H1 (cell line): ENCODE data around the gene RCBTB2. TPM values are rescaled to one million over a fixed set of nuclear protein-coding genes. Genes with fewer than 3 reads are reported as not detected.

Source experiments
- CTCF ChIA-PET: fragments of 300-600 bp; sonication (Branson Sonifier 250); formaldehyde crosslinking; loops from one replicate; lab custom pipeline; 2021; ENCODE audit not compliant: partially characterized antibody; lab: Charles Lee
- POLR2A ChIA-PET: fragments of 300-600 bp; sonication (Branson Sonifier 250); formaldehyde crosslinking; loops from one replicate; lab custom pipeline; 2021; ENCODE audit warnings: inconsistent platforms; ENCODE audit not compliant: partially characterized antibody; lab: Charles Lee
- DNase-seq, 2 experiments: peaks; one replicate each; pipeline versions ENCODE4 v3.0.0 to v3.0.0-alpha.2; 2010 to 2022; ENCODE audit warnings: low spot score in 2 of 2, low read depth in 1 of 2, mixed read lengths in 1 of 2
- FAIRE-seq: peaks from 2 replicates; lab custom pipeline; 2011; peaks lifted over from hg19 to GRCh38; lab: Jason Lieb, UNC
- H2AFZ ChIP-seq: 2 replicates; pipeline ENCODE4 v1.8.1; 2012; ENCODE audit warnings: low read length, inconsistent platforms
- H2AK5ac ChIP-seq: 2 replicates; pipeline ENCODE4 v1.6.1; 2013; ENCODE audit warnings: low read depth, low read length
- H2BK120ac ChIP-seq: replicated peaks from 2 replicates; pipeline ENCODE3; 2013; ENCODE audit warnings: low read depth, low read length, inconsistent platforms
- H2BK12ac ChIP-seq: 2 replicates; pipeline ENCODE4 v1.6.1; 2013; ENCODE audit warnings: low read depth, low read length
- H2BK15ac ChIP-seq: 2 replicates; pipeline ENCODE4 v1.6.1; 2013; ENCODE audit warnings: low read length
- H2BK20ac ChIP-seq: 2 replicates; pipeline ENCODE4 v1.6.1; 2013; ENCODE audit warnings: low read length
- H2BK5ac ChIP-seq: 2 replicates; pipeline ENCODE4 v1.6.1; 2013; ENCODE audit warnings: low read depth, low read length
- H3K14ac ChIP-seq: 2 replicates; pipeline ENCODE4 v1.6.1; 2013; ENCODE audit warnings: inconsistent platforms; ENCODE audit not compliant: insufficient read length
- H3K18ac ChIP-seq: 2 replicates; pipeline ENCODE4 v1.6.1; 2013; ENCODE audit warnings: low read length; ENCODE audit errors: extremely low read depth
- H3K23ac ChIP-seq: 2 replicates; pipeline ENCODE4 v1.6.1; 2013; ENCODE audit warnings: inconsistent platforms; ENCODE audit not compliant: insufficient read length
- H3K23me2 ChIP-seq: 2 replicates; pipeline ENCODE4 v1.6.1; 2013; ENCODE audit warnings: low read depth, low read length
- H3K27ac ChIP-seq: 2 replicates; pipeline ENCODE4 v1.6.1; 2011; ENCODE audit warnings: low read depth, low read length, inconsistent platforms
- H3K27me3 ChIP-seq, 4 experiments: replicated peaks in 1 of 4; 1 replicate in 1 of 4; 2 replicates in 3 of 4; pipeline versions ENCODE4 v1.6.1 to v1.8.1; 2011 to 2013; ENCODE audit warnings: low read length in 3 of 4, mild to moderate bottlenecking in 3 of 4, inconsistent platforms in 2 of 4, mixed read lengths in 2 of 4, moderate library complexity in 1 of 4; ENCODE audit not compliant: control insufficient read depth in 3 of 4, insufficient read depth in 3 of 4; ENCODE audit errors: extremely low read depth in 1 of 4
- H3K36me3 ChIP-seq, 4 experiments: 2 replicates each; pipeline versions ENCODE4 v1.6.1 to v1.8.1; 2011 to 2013; ENCODE audit warnings: mild to moderate bottlenecking in 4 of 4, low read length in 3 of 4, moderate library complexity in 2 of 4, control low read depth in 1 of 4, inconsistent platforms in 1 of 4; ENCODE audit not compliant: insufficient read depth in 4 of 4, control insufficient read depth in 2 of 4
- H3K4ac ChIP-seq: replicated peaks from 2 replicates; pipeline ENCODE3; 2013; ENCODE audit warnings: low read length, low read depth, mixed read lengths, inconsistent platforms; ENCODE audit not compliant: insufficient read length
- H3K4me1 ChIP-seq, 4 experiments: replicated peaks in 1 of 4; 1 replicate in 1 of 4; 2 replicates in 3 of 4; pipeline versions ENCODE4 v1.6.1 to v1.8.1; 2011 to 2013; ENCODE audit warnings: low read length in 3 of 4, inconsistent platforms in 2 of 4, mixed read lengths in 1 of 4; ENCODE audit not compliant: insufficient read depth in 4 of 4, control insufficient read depth in 3 of 4
- H3K4me2 ChIP-seq, 2 experiments: 2 replicates each; pipeline versions ENCODE4 v1.6.1 to v1.8.1; 2011 to 2013; ENCODE audit warnings: low read depth in 2 of 2, low read length in 2 of 2, control low read depth in 1 of 2, inconsistent platforms in 1 of 2, mild to moderate bottlenecking in 1 of 2; ENCODE audit not compliant: insufficient read depth in 1 of 2
- H3K4me3 ChIP-seq, 4 experiments: fragments of 200-600, 300-600 bp in 1 of 4; sonication (generic), shearing (Covaris generic), sonication (Bioruptor Twin) in 1 of 4; 2 replicates each; pipeline versions ENCODE4 v1.5.1 to v1.8.1; 2011 to 2016; ENCODE audit warnings: low read length in 4 of 4, low read depth in 3 of 4, control low read depth in 2 of 4, inconsistent platforms in 2 of 4, mild to moderate bottlenecking in 2 of 4, mixed read lengths in 1 of 4, moderate library complexity in 1 of 4; ENCODE audit not compliant: insufficient read depth in 2 of 4; ENCODE audit errors: extremely low read depth in 1 of 4
- H3K56ac ChIP-seq: replicated peaks from 2 replicates; pipeline ENCODE3; 2013; ENCODE audit warnings: low read depth, mild to moderate bottlenecking, mixed read lengths, low read length, inconsistent platforms; ENCODE audit not compliant: insufficient read length
- H3K79me1 ChIP-seq: 2 replicates; pipeline ENCODE4 v1.6.1; 2013; ENCODE audit warnings: low read depth, low read length, control low read depth
- H3K79me2 ChIP-seq, 2 experiments: 2 replicates each; pipeline versions ENCODE4 v1.6.1 to v1.8.1; 2012 to 2013; ENCODE audit warnings: low read length in 2 of 2, mild to moderate bottlenecking in 2 of 2, inconsistent platforms in 1 of 2; ENCODE audit not compliant: insufficient read depth in 2 of 2, control insufficient read depth in 1 of 2
- H3K9ac ChIP-seq, 4 experiments: replicated peaks in 1 of 4; 1 replicate in 1 of 4; 2 replicates in 3 of 4; pipeline versions ENCODE4 v1.6.1 to v1.8.1; 2011 to 2013; ENCODE audit warnings: low read depth in 3 of 4, low read length in 3 of 4, control low read depth in 2 of 4, mild to moderate bottlenecking in 2 of 4, moderate library complexity in 2 of 4, inconsistent platforms in 1 of 4; ENCODE audit errors: extremely low read depth in 1 of 4
- H3K9me3 ChIP-seq, 2 experiments: 2 replicates each; pipeline versions ENCODE4 v1.6.1 to v1.8.1; 2012 to 2013; ENCODE audit warnings: mild to moderate bottlenecking in 2 of 2, moderate library complexity in 2 of 2, control low read depth in 1 of 2, inconsistent platforms in 1 of 2, low read depth in 1 of 2, low read length in 1 of 2, mixed read lengths in 1 of 2; ENCODE audit not compliant: insufficient read depth in 2 of 2
- H4K20me1 ChIP-seq, 2 experiments: replicated peaks in 1 of 2; 2 replicates each; pipeline versions ENCODE3 to v1.8.1; 2011 to 2013; ENCODE audit warnings: inconsistent platforms in 2 of 2, low read length in 2 of 2, mild to moderate bottlenecking in 1 of 2; ENCODE audit not compliant: insufficient read depth in 2 of 2, control insufficient read depth in 1 of 2
- H4K5ac ChIP-seq: 2 replicates; pipeline ENCODE4 v1.6.1; 2013; ENCODE audit warnings: low read length, low read depth, mixed read lengths, inconsistent platforms; ENCODE audit not compliant: insufficient read length
- H4K8ac ChIP-seq: 2 replicates; pipeline ENCODE4 v1.8.0; 2013; ENCODE audit warnings: mild to moderate bottlenecking, moderate library complexity, low read length, inconsistent platforms; ENCODE audit not compliant: insufficient read depth; ENCODE audit errors: extremely low read depth
- H4K91ac ChIP-seq: replicated peaks from 2 replicates; pipeline ENCODE3; 2013; ENCODE audit warnings: low read length, mixed read lengths, inconsistent platforms; ENCODE audit not compliant: insufficient read length
- E2F6 ChIP-seq: IDR thresholded peaks from 2 replicates; pipeline ENCODE4 v1.6.1; 2012; ENCODE audit warnings: inconsistent platforms
- WGBS, 2 experiments: shearing (Covaris generic) in 1 of 2; methylation state at CpG; one replicate each; pipeline versions ENCODE4 v1.1.6 to v1.1.7; 2013 to 2015; ENCODE audit warnings: low lambda C conversion rate in 2 of 2, mixed read lengths in 2 of 2, inconsistent platforms in 1 of 2, low coverage in 1 of 2, missing lambda C conversion rate in 1 of 2; ENCODE audit not compliant: insufficient replicate concordance in 2 of 2, insufficient coverage in 1 of 2, insufficient read length in 1 of 2; ENCODE audit errors: extremely low coverage in 1 of 2, missing lambda C conversion rate in 1 of 2; 5-methylcytosine and 5-hydroxymethylcytosine counted together
- polyA plus RNA-seq, 7 experiments: library from polyadenylated mRNA; depleted of rRNA in 3 of 7; stranded (reverse) in 5 of 7; unstranded in 2 of 7; fragments of >200 nt in 5 of 7; fragments of 200-250 nt in 2 of 7; gene quantifications; 1 replicate in 5 of 7; 2 replicates in 1 of 7; 4 replicates in 1 of 7; pipeline versions ENCODE4 v1.2.1 to v1.2.3, GENCODE V29; 2011 to 2013; ENCODE audit warnings: missing spikeins in 2 of 7, mixed read lengths in 2 of 7
- total RNA-seq: library from RNA; stranded (reverse); fragmentation: NEBNext Ultra II Directional; extraction: Animal tissue kit (Norgen Biotek cat#: 25700); gene quantifications from 2 replicates; pipeline ENCODE4 v1.2.1, GENCODE V29; 2021

The RCBTB2 gene
- total and polyA plus RNA-seq, 2 of the 8 experiments (the other 6 are each of a cell fraction or from before 2014, with no cell fraction given): 5.2 to 8.4 TPM

- Histone ChIP-seq H3K14ac (no peak overlapping the region), H3K9ac (no peak overlapping the region), H3K23ac (no peak overlapping the region), H4K20me1 (no peaks in the 10 kb centered on the region), H3K79me1 (no peaks in the 10 kb centered on the region), H3K9me3 (no peaks in the 10 kb centered on the region), H3K36me3 (no peaks in the 10 kb centered on the region), H3K27me3 (no peaks in the 10 kb centered on the region), H3K23me2 (no peaks in the 10 kb centered on the region), H4K8ac (no peak overlapping the region), H2BK12ac (no peak overlapping the region), H3K4ac (no peak overlapping the region), H4K5ac (no peak overlapping the region), H2BK15ac (no peak overlapping the region), H3K4me3 (no peak overlapping the region), H4K91ac (no peak overlapping the region), H2BK120ac (no peak overlapping the region), H3K56ac (no peak overlapping the region), H3K18ac (no peak overlapping the region), H3K4me2 (no peak overlapping the region), H2AFZ (peak overlapping the region; percentile 58), H3K4me1 (no peaks in the 10 kb centered on the region), H3K79me2 (no peaks in the 10 kb centered on the region), H3K27ac (no peak overlapping the region), H2BK5ac (no peak overlapping the region), H2AK5ac (no peak overlapping the region), H2BK20ac (no peak overlapping the region)
- DNase-seq (no peak), FAIRE-seq (no peak)
- POLR2A ChIA-PET: no interaction called here
- 87% methylated on average over 4 of the region's 4 CpGs; no CpG with 5 or more reads in 1 of the 2 experiments for WGBS, 2 experiments
- CTCF ChIA-PET: interaction anchor here (0.7 to 0.9 kb wide), 2 partner anchors 10 to 58 kb away, joined by 3 read pairs; no protein-coding TSS in a partner anchor
- no peak for TF ChIP-seq E2F6
Measured at GRCh38 chr13:48562296-48563066, 29.6 kb upstream of the RCBTB2 start.
